IPS DF 19.7 (cell line): ENCODE data around the gene RAB5A.
"Not testable (repeated sequence)": the region's sequence is repeated elsewhere in the genome, so short reads cannot be mapped to it uniquely, and the experiment has no call there.

ENCODE experiments used
- DNase-seq: peaks from one replicate; pipeline ENCODE4 v3.0.0-alpha.2; 2013; ENCODE audit warnings: low read depth, low spot score

The RAB5A gene

DNA sequence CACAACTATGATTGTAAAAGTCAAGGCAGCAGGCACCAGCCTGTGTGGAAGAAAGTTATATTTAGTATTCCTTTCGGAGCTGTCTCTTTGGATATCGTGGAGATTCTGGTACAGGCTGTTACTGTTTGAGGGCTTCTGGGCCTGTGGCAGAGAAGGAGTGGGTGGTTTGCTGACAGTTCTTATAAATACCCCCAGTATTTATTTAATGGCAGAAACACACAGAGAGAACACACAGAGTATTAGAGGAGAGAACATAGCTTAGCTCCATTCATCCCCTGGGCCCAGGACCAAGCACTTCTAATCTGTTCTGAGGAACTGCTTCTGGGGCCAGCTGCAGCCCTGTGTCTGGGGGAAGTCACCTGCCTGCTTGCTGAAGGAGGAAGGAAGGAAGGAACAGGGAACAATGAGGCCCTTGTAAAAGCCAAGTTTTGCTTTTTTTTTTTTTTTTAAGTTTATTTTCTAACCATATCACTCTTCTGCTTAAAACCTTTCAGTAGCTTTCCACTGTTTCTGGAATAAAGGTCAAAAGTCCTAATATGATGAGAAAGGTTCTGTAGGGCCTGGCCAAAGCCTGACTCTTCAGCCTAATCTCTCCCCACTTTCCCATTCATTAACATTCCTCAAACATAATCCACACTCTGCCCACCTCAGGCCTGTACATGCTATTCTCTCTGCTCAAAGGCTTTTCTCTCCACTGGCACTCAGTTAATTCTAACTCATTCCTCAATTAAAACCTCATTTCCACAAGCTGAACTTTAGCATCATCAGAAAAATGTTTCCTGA lies 76.9 kb downstream of the RAB5A start:
- DNase-seq = no peak

DNA sequence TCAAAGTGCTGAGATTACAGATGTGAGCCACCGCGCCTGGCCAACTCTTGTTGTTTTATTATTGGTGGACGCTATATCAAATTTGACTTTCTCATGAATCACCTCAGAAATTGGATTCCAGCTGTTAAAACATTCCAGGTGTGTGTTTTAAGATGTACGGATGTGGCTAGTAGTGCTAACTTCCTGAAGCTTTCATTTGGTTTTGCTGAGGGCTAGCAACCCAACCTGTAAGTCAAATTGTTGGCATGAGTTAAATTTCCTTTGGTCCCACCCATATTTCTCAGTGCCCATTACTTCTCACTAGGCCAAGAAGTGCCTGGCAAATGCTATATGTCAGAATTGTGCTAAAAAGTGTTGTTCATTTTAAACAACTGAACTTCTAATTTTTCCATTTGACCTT lies 80.2 kb downstream of the RAB5A start:
- no peak for DNase-seq

DNA sequence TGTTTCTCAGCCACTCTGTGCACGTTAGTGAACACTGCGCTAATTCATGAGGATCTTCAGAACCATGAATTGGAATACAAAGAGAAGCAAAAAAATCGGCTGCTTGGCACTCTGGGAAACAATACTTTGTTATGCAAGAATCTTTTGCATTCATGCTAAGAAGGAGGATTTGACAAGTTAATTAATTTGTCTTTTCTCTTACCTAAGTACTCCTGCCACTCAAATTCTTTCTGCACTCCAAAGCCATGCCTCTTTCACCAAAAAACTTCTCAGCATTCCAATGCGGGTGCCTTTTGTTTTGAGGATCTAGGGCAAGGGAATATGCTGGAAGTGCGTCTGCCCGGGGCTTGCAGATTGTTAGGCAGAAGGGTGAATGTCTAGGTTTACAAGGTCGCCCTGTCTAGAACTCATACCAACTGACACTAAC lies 82.0 kb downstream of the RAB5A start:
- no peak for DNase-seq

DNA sequence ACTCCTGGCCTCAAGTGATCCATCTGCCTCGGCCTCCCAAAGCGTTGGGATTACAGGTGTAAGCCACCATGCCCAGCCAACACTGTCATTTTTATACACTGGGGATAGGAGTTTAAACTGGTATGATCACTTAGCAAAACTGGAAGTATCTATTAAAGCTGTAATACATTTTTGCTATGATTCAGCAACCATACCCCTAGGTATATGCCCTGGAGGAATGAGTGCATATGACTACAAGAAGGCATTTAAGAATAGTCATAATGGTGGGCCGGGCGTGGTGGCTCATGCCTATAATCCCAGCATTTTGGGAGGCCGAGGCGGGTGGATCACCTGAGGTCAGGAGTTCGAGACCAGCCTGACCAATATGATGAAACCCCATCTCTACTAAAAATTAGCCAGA lies 85.0 kb downstream of the RAB5A start:
- DNase-seq = not testable (repeated sequence)
